CD8-positive, alpha-beta memory T cell (primary cell): Measurements from ENCODE around the gene AFDN. TPM values are rescaled to one million over a fixed set of nuclear protein-coding genes. Genes with fewer than 3 reads are reported as not detected.
A peak's percentile ranks its signal among the peaks of the same experiment; 100 is the strongest.

Experiments used
- CTCF ChIA-PET: fragments of 350-600 bp; sonication (Branson Sonifier 250); formaldehyde crosslinking; loops from one replicate; lab custom pipeline; 2021; ENCODE audit warnings: antibody characterized with exemption; lab: Charles Lee
- POLR2A ChIA-PET: fragments of 350-600 bp; sonication (Branson Sonifier 250); formaldehyde crosslinking; loops from one replicate; lab custom pipeline; 2021; ENCODE audit warnings: antibody characterized with exemption; lab: Charles Lee
- DNase-seq, 5 donors: peaks; one replicate each; pipeline versions ENCODE4 v3.0.0 to v3.0.0-alpha.2; 2020 to 2022; ENCODE audit warnings: mixed read lengths in 1 of 5
- H3K27ac ChIP-seq: one replicate; pipeline ENCODE4 v1.7.0; 2013; ENCODE audit warnings: low read depth, mild to moderate bottlenecking, low read length, moderate library complexity
- H3K27me3 ChIP-seq: 2 replicates; pipeline ENCODE4 v1.7.0; 2013; ENCODE audit warnings: low read length, mild to moderate bottlenecking; ENCODE audit not compliant: insufficient read depth, poor library complexity, severe bottlenecking
- H3K36me3 ChIP-seq: 2 replicates; pipeline ENCODE4 v1.7.0; 2013; ENCODE audit warnings: mild to moderate bottlenecking, low read length, moderate library complexity; ENCODE audit not compliant: insufficient read depth
- H3K4me1 ChIP-seq: 2 replicates; pipeline ENCODE4 v1.7.0; 2013; ENCODE audit warnings: mild to moderate bottlenecking, low read length, moderate library complexity; ENCODE audit not compliant: insufficient read depth
- H3K4me3 ChIP-seq: 2 replicates; pipeline ENCODE4 v1.7.0; 2013; ENCODE audit warnings: mild to moderate bottlenecking, low read length
- H3K9me3 ChIP-seq: 2 replicates; pipeline ENCODE4 v1.7.0; 2013; ENCODE audit warnings: mild to moderate bottlenecking, low read length
- H3K27ac Mint-ChIP-seq, 8 donors: one replicate each; pipeline ENCODE4 v1.8.0; 2020 to 2021; ENCODE audit warnings: mixed read lengths in 8 of 8, mild to moderate bottlenecking in 6 of 8, inconsistent platforms in 3 of 8, moderate library complexity in 3 of 8
- H3K27me3 Mint-ChIP-seq, 2 donors: one replicate each; pipeline ENCODE4 v1.8.0; 2020 to 2021; ENCODE audit warnings: mixed read lengths in 2 of 2, mild to moderate bottlenecking in 1 of 2, moderate library complexity in 1 of 2
- H3K36me3 Mint-ChIP-seq, 3 donors: one replicate each; pipeline ENCODE4 v1.8.0; 2020 to 2021; ENCODE audit warnings: mixed read lengths in 3 of 3, inconsistent platforms in 1 of 3, mild to moderate bottlenecking in 1 of 3
- H3K4me1 Mint-ChIP-seq, 3 donors: one replicate each; pipeline ENCODE4 v1.8.0; 2020 to 2021; ENCODE audit warnings: mixed read lengths in 3 of 3, inconsistent platforms in 1 of 3, mild to moderate bottlenecking in 1 of 3
- H3K4me3 Mint-ChIP-seq, 7 donors: one replicate each; pipeline ENCODE4 v1.8.0; 2020 to 2021; ENCODE audit warnings: mixed read lengths in 7 of 7, mild to moderate bottlenecking in 6 of 7, moderate library complexity in 4 of 7, inconsistent platforms in 2 of 7
- H3K9me3 Mint-ChIP-seq, 5 donors: one replicate each; pipeline ENCODE4 v1.8.0; 2020 to 2022; ENCODE audit warnings: mixed read lengths in 5 of 5, mild to moderate bottlenecking in 3 of 5, moderate library complexity in 2 of 5, inconsistent platforms in 1 of 5
- polyA plus RNA-seq: library from polyadenylated mRNA; unstranded; fragments of 300-500 nt; fragmentation: Illumina TruSeq; gene quantifications from one replicate; pipeline ENCODE4 v1.2.3, GENCODE V29; 2021
- total RNA-seq, 2 experiments: library from RNA; stranded (reverse); gene quantifications; one replicate each; pipeline ENCODE4 v1.2.3, GENCODE V29; 2021

AFDN gene
- total and polyA plus RNA-seq, 3 experiments from 2014 or later, result 3.5 to 21.3 (median 19.0) TPM

DNA sequence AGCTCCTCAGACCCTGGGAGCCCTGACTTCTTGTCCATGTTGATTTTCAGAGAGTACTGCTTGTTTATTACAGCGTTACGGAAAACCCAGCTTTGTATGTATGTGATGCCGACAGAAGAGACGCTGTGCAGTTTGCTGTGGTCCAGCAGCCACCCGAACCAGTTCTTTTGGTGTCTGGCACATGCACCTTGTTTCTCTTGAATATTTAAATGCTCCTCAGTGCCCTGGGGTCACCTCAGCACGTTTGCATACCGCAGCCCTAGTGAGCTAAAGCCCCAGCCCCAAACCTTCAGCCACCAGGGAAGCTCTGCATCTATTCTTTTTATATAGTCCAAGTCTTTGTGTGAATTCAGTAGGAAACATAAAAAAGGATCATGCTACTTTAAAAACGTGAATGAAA is 39.9 kb downstream of the AFDN start:
- Histone ChIP-seq H3K27me3 (no peaks in the 10 kb centered on the region), H3K4me3 (no peak overlapping the region), H3K4me1 (no peaks in the 10 kb centered on the region), H3K36me3 (no peaks in the 10 kb centered on the region), H3K27ac (no peak overlapping the region), H3K9me3 (no peaks in the 10 kb centered on the region)
- ChIA-PET CTCF (no interaction called here), POLR2A (no interaction called here)
- Mint-ChIP-seq H3K9me3 (peaks cover 0 to 1% (median 0%) of the 10 kb centered on the region in 5 donors), H3K4me3 (no peak overlapping the region), H3K36me3 (peaks cover 0 to 4% (median 0%) of the 10 kb centered on the region in 3 donors), H3K27ac (peak overlapping the region in 1 of 8 donors; percentile 41), H3K4me1 (no peaks in the 10 kb centered on the region), H3K27me3 (peaks cover 6 to 12% of the 10 kb centered on the region in 2 donors)
- DNase-seq, result no peak

DNA sequence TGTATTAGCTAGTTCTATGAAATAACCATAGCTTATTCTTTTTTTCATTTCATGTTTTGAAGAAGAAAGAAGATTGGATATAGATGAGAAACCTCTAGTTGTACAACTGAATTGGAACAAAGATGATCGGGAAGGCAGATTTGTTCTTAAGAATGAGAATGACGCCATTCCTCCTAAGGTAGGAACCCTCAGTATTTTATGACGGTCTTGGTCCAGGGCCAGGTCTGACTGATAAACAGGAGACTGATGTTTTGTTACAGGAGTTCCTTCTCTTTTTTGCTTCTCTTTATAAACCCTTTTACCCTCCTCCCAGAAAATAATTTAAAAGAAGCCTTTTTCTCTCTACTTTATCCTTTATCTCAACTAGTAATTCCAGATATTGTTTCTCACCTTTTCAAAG is 43.6 kb downstream of the AFDN start:
- no peaks in the 10 kb centered on the region for H3K9me3 ChIP-seq
- ChIA-PET CTCF (no interaction called here), POLR2A (no interaction called here)
- H3K36me3 ChIP-seq, result no peaks in the 10 kb centered on the region
- H3K27ac Mint-ChIP-seq, result no peak overlapping the region
- DNase-seq, result no peak
- no peaks in the 10 kb centered on the region for H3K4me1 ChIP-seq
- H3K36me3 Mint-ChIP-seq, result peaks cover 0 to 4% (median 0%) of the 10 kb centered on the region in 3 donors
- no peak overlapping the region for H3K27ac ChIP-seq
- H3K4me3 Mint-ChIP-seq, result no peak overlapping the region
- no peaks in the 10 kb centered on the region for H3K4me1 Mint-ChIP-seq
- H3K9me3 Mint-ChIP-seq, result no peaks in the 10 kb centered on the region
- peaks cover 3 to 4% of the 10 kb centered on the region in 2 donors for H3K27me3 Mint-ChIP-seq
- H3K27me3 ChIP-seq, result no peaks in the 10 kb centered on the region
- H3K4me3 ChIP-seq, result no peak overlapping the region

DNA sequence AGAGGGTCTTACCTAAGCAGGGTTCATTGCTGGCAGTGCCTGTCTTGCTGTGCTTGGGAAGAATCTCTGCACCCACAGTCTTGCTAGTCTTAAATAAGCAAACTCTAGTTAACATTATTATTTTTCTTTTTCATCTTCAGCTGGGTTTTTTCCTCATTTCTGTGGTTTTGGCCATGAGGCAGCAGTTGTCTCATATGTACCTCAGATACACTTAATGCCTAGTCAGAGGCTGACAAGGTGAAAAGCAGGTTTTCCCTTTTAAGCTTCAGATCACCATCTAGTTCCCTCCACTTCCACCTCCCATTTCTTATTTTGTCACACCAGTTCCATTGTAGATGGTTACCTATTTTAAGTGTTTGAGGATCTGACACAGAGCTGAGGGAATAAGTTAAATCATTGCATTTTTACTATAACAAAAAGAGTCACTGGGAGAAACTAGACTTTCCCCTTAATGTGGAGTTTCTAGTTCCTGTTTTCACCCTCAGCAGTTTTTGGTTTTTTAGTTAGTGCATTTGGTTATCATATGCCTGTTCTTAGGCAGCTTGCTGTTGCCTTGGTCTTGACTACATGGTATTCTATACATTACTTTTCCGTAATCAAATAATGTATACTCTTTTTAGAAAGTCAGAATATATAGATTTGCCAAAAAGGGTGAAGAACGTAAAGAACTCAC is 46.0 kb downstream of the AFDN start:
- no peaks in the 10 kb centered on the region for H3K4me1 ChIP-seq
- H3K4me3 Mint-ChIP-seq, result no peak overlapping the region
- peaks cover 0 to 3% of the 10 kb centered on the region in 2 donors for H3K27me3 Mint-ChIP-seq
- no peak for DNase-seq
- H3K4me3 ChIP-seq, result no peak overlapping the region
- ChIA-PET POLR2A (no interaction called here), CTCF (no interaction called here)
- no peaks in the 10 kb centered on the region for H3K27me3 ChIP-seq
- H3K27ac Mint-ChIP-seq, result peak overlapping the region in 1 of 8 donors; percentile 21
- peaks cover 0 to 5% (median 0%) of the 10 kb centered on the region in 3 donors for H3K36me3 Mint-ChIP-seq
- no peaks in the 10 kb centered on the region for H3K9me3 ChIP-seq
- no peak overlapping the region for H3K27ac ChIP-seq
- no peaks in the 10 kb centered on the region for H3K36me3 ChIP-seq
- H3K4me1 Mint-ChIP-seq, result no peaks in the 10 kb centered on the region
- no peaks in the 10 kb centered on the region for H3K9me3 Mint-ChIP-seq

DNA sequence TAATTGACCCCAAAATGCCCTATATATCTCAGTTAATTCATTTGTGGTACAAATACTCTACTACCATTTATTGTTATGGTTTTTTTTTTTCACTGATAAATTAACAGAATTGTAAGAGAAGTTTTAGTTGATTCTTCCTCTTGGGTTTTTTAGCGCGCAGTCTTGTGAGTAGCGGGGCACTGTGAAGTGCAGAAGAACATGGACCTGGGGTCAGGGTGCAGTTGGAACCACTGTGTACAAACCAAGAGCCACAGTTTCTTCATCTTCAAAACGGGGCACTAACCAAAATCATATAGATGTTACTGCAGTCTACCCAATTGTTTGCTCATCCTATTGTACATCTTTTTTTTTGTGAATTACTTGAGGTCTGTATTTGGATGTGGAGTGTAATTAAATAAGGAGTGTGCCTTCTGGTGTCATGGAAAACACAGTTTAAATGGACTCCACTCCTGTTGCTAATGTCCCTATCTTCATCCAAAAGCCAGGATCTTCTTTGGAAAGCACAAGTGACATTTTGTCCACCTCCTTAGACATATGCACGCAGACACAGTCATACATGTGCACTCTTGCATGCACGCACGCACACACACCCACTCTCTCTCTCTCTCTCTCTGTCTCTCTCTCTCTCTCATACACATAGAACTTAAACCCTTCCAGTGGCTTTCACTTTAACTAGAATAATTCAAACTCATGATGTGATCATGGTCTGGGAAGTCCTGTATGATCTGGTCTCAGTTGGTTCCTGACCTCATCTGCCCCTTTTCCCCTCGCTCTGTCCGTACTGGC is 51.5 kb downstream of the AFDN start:
- no peak overlapping the region for H3K27ac ChIP-seq
- CTCF ChIA-PET, result no interaction called here
- H3K4me1 Mint-ChIP-seq, result no peaks in the 10 kb centered on the region

DNA sequence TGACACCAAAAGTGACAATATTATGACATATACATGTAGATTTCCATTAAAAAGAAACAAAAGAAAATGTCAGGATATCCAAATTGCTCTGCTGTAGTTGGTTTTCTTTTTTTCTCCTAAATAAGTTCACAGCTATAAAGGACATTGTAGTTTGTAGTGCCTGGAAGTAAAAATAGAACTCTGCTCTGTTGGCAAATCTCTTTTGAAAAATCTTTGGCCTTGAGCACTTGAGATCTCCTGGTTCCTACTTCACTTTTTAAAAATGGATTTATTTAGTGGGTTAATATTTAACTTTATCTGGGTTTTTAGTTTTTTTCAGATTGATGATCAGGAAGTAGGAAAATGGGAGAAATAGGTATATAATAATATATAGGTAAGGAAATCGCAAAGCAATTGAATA is 52.9 kb downstream of the AFDN start:
- Histone ChIP-seq H3K36me3 (no peaks in the 10 kb centered on the region), H3K27me3 (no peaks in the 10 kb centered on the region), H3K9me3 (no peaks in the 10 kb centered on the region), H3K4me3 (no peak overlapping the region), H3K27ac (no peak overlapping the region), H3K4me1 (no peaks in the 10 kb centered on the region)
- no peaks in the 10 kb centered on the region for H3K9me3 Mint-ChIP-seq
- H3K4me3 Mint-ChIP-seq, result no peak overlapping the region
- peaks cover 0 to 10% (median 5%) of the 10 kb centered on the region in 3 donors for H3K36me3 Mint-ChIP-seq
- H3K27ac Mint-ChIP-seq, result no peak overlapping the region
- POLR2A ChIA-PET, result no interaction called here
- no peaks in the 10 kb centered on the region for H3K4me1 Mint-ChIP-seq
- no peak for DNase-seq
- peaks cover 4% of the 10 kb centered on the region in 2 donors for H3K27me3 Mint-ChIP-seq
- CTCF ChIA-PET, result interaction anchor here (1.4 kb wide), 1 partner anchor 14 kb away, joined by 3 read pairs; no protein-coding TSS in a partner anchor

More for the DNA sequence above, 51.5 kb downstream of the AFDN start:
- no peak for DNase-seq
- H3K4me3 Mint-ChIP-seq, result no peak overlapping the region
- Histone ChIP-seq H3K9me3 (no peaks in the 10 kb centered on the region), H3K27me3 (no peaks in the 10 kb centered on the region), H3K4me3 (no peak overlapping the region), H3K4me1 (no peaks in the 10 kb centered on the region), H3K36me3 (no peaks in the 10 kb centered on the region)
- peaks cover 0 to 10% (median 5%) of the 10 kb centered on the region in 3 donors for H3K36me3 Mint-ChIP-seq
- no peaks in the 10 kb centered on the region for H3K9me3 Mint-ChIP-seq
- H3K27me3 Mint-ChIP-seq, result peaks cover 4% of the 10 kb centered on the region in 2 donors
- no peak overlapping the region for H3K27ac Mint-ChIP-seq
- POLR2A ChIA-PET, result no interaction called here

DNA sequence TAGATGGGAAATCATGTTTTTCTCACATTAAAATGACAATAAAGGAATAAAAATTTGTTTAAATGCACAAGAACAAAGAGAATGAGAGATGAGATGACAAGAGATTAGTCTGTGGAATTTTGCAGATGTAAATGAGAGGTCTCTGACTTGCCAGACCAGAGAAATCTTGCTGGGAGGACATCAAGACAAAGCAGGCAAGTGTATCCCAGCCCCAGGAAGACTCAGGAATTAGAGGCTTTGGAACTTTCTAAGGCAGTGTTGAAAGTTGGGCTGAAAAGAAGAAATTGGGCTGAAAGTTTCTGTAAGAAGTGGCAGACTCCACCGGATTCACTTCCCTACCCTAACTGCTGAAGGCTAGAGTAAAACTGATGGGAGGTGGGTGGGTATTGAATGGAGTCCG is 54.6 kb downstream of the AFDN start:
- Mint-ChIP-seq H3K9me3 (no peaks in the 10 kb centered on the region), H3K27ac (peak overlapping the region in 1 of 8 donors; percentile 4), H3K4me3 (no peak overlapping the region), H3K36me3 (peaks cover 0 to 10% (median 4%) of the 10 kb centered on the region in 3 donors), H3K27me3 (peaks cover 4% of the 10 kb centered on the region in 2 donors), H3K4me1 (no peaks in the 10 kb centered on the region)
- no peak for DNase-seq
- Histone ChIP-seq H3K36me3 (no peaks in the 10 kb centered on the region), H3K4me1 (no peaks in the 10 kb centered on the region), H3K27ac (no peak overlapping the region), H3K9me3 (no peaks in the 10 kb centered on the region), H3K4me3 (no peak overlapping the region), H3K27me3 (no peaks in the 10 kb centered on the region)
- POLR2A ChIA-PET, result no interaction called here
- CTCF ChIA-PET, result no interaction called here

DNA sequence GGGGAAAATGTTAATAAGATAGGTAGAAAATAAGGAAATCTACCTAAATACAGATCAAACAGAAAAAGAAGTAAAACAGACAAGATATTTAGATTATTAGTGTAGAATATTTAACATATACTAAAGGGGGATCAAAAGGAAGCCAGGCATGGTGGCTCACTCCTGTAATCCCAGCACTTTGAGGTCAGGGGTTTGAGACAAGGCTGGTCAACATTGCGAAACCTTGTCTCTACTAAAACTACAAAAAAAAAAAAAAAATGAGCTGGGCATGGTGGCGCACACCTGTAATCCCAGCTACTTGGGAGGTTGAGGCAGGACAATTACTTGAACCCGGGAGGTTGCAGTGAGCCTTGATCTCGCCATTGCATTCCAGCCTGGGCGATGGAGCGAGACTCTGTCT is 55.5 kb downstream of the AFDN start:
- DNase-seq, result no peak
- peaks cover 0 to 10% (median 4%) of the 10 kb centered on the region in 3 donors for H3K36me3 Mint-ChIP-seq
- Histone ChIP-seq H3K4me3 (no peak overlapping the region), H3K27ac (no peak overlapping the region), H3K36me3 (no peaks in the 10 kb centered on the region), H3K4me1 (no peaks in the 10 kb centered on the region), H3K9me3 (no peaks in the 10 kb centered on the region), H3K27me3 (no peaks in the 10 kb centered on the region)
- POLR2A ChIA-PET, result no interaction called here
- CTCF ChIA-PET, result no interaction called here
- H3K4me1 Mint-ChIP-seq, result no peaks in the 10 kb centered on the region
- no peak overlapping the region for H3K27ac Mint-ChIP-seq
- H3K9me3 Mint-ChIP-seq, result no peaks in the 10 kb centered on the region
- H3K27me3 Mint-ChIP-seq, result peaks cover 4% of the 10 kb centered on the region in 2 donors
- H3K4me3 Mint-ChIP-seq, result no peak overlapping the region

DNA sequence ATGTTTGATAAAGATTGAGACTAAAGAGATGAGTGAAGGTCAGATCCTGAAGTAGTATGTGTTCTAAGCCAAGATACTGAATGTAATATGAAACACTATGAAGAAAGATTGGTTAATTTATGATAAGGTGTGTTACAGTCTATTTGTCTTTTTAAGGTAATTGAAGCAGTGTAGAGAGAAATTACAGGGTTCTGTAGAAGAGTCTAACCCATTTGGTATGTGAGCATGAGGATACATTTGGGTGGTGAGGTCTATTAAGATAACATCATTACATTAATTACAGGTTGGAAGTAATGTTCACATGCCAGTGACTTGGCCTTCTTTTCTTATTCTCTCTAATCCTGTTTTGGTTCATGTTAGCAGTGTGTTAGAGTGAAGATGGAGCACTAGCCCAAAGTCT is 61.4 kb downstream of the AFDN start:
- CTCF ChIA-PET, result no interaction called here
- no peaks in the 10 kb centered on the region for H3K27me3 Mint-ChIP-seq
- POLR2A ChIA-PET, result no interaction called here

More for the DNA sequence above, 61.4 kb downstream of the AFDN start:
- H3K4me3 ChIP-seq, result no peak overlapping the region
- no peaks in the 10 kb centered on the region for H3K4me1 Mint-ChIP-seq
- no peaks in the 10 kb centered on the region for H3K4me1 ChIP-seq
- H3K27ac Mint-ChIP-seq, result no peak overlapping the region
- H3K4me3 Mint-ChIP-seq, result no peak overlapping the region
- H3K36me3 Mint-ChIP-seq, result no peaks in the 10 kb centered on the region
- no peak overlapping the region for H3K27ac ChIP-seq
- H3K36me3 ChIP-seq, result no peaks in the 10 kb centered on the region
- no peak for DNase-seq
- H3K9me3 Mint-ChIP-seq, result no peaks in the 10 kb centered on the region
- no peaks in the 10 kb centered on the region for H3K9me3 ChIP-seq
- H3K27me3 ChIP-seq, result no peaks in the 10 kb centered on the region
